ENCODE data around the gene CDC25A. TPM values are rescaled to one million over a fixed set of nuclear protein-coding genes. Genes with fewer than 3 reads are reported as not detected.
"Not testable (repeated sequence)": the region's sequence is repeated elsewhere in the genome, so short reads cannot be mapped to it uniquely, and the experiment has no call there.

CDC25A gene
- total RNA-seq, 1 donor, result 0.21 TPM

DNA sequence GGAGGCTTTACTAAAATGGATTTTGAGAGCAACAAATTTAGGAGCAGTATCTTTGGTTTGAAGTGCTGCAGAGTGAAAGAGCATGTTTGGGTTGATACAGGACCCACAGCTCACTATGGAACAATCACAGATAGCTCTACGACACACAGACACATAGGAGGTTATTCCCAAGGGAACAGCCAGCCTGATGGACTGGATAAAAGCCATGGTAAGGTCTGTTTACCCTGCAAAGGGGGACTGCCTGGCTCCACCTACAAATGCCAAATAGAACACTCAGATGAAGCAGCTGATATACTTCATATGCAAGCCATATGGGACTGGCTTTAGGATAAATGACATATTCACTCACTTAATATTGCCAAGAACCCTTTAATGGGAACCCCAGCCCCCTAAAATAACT, 75.4 kb downstream of the CDC25A start:
- Histone ChIP-seq H3K4me3 (ENCODE audit: low read length) (no peak overlapping the region), H3K4me1 (ENCODE audit: insufficient read depth, low read length) (peaks cover 14% of the 10 kb centered on the region), H3K9me3 (ENCODE audit: low read depth, low read length) (no peaks in the 10 kb centered on the region), H3K27me3 (ENCODE audit: insufficient read depth, low read length) (no peaks in the 10 kb centered on the region)

DNA sequence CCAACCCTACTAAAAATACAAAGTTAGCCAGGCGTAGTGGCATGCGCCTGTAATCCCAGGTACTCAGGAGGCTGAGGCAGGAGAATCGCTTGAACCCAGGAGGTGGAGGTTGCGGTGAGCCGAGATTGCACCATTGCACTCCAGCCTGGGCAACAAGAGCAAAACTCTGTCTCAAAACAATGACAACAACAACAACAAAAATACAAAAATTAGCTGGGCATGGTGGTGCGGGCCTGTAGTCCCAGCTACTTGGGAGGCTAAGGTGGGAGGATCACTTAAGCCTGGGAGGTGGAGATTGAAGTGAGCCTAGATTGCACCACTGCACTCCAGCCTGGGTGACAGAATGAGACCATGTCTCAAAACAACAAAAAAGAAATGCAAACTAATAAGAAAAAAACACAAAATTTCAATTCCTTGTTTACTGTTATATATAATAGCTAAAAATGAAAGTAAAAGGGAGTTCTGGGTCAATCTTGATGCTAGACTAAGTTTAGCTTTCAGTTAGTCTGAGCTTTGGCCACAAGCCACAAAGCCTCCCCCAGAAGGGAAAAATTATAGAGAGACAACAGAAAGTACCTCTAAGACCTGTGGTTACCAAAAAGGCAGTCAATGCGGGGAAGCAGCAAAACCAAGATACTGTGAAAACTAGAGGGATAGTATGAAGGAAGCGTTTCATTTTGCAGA, 76.0 kb downstream of the CDC25A start:
- not testable (repeated sequence) for H3K9me3 ChIP-seq (ENCODE audit: low read depth, low read length); H3K27me3 ChIP-seq (ENCODE audit: insufficient read depth, low read length); H3K4me3 ChIP-seq (ENCODE audit: low read length)
- peaks cover 14% of the 10 kb centered on the region for H3K4me1 ChIP-seq (ENCODE audit: insufficient read depth, low read length)

DNA sequence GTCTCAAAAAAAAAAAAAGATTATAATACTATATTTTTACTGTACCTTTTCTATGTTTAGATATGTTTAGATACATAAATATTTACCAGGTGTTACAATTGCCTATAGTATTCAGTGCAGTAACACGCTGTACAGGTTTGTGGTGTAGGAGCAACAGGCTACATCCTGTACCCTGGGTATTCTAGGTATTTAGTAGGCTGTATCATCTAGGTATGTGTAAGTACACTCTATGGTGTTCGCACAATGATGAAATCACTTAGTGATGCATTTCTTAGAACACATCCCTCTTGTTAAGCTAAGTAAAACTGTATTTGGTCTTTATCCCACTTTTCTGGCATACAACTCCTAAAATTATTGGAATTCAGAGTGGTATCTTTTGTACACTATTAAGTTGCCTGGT, 77.8 kb downstream of the CDC25A start:
- Histone ChIP-seq H3K9me3 (ENCODE audit: low read depth, low read length) (no peaks in the 10 kb centered on the region), H3K4me3 (ENCODE audit: low read length) (no peak overlapping the region), H3K27me3 (ENCODE audit: insufficient read depth, low read length) (no peaks in the 10 kb centered on the region), H3K4me1 (ENCODE audit: insufficient read depth, low read length) (peaks cover 14% of the 10 kb centered on the region)

DNA sequence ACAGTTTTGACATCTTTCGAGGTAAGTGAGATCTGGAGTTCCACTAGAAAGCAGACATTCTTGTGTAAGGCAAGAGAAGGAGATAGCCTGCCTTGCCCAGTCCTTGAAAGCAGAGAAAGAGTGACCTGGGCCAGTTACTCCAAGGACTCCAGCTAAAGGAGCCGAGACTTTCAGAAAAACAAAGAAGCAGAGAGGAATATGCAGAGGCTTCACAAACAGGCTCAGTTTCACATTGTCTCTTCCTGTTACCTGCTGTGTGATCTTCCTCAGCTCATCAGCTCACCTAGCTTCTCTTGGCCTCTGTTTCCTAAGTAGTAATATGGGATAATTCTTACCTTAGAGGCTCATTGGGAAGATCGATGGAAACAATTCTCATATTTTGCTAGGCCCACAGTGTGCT, 81.0 kb downstream of the CDC25A start:
- Histone ChIP-seq H3K4me3 (ENCODE audit: low read length) (no peak overlapping the region), H3K9me3 (ENCODE audit: low read depth, low read length) (no peaks in the 10 kb centered on the region), H3K4me1 (ENCODE audit: insufficient read depth, low read length) (peaks cover 5% of the 10 kb centered on the region), H3K27me3 (ENCODE audit: insufficient read depth, low read length) (no peaks in the 10 kb centered on the region)

Other genes starting within 250 kb of the CDC25A start
- 17.9 TPM for gene MAP4, start 172.0 kb downstream of the CDC25A start, total RNA-seq
- not detected for gene CAMP, start 35.1 kb upstream of the CDC25A start, total RNA-seq
- gene ZNF589, start 52.7 kb upstream of the CDC25A start, total RNA-seq, result 10.6 TPM
- 5.4 TPM for gene NME6, start 113.0 kb upstream of the CDC25A start, total RNA-seq
- not detected for gene SPINK8, start 145.2 kb upstream of the CDC25A start, total RNA-seq
- not detected for gene FBXW12, start 183.8 kb upstream of the CDC25A start, total RNA-seq
- 0.63 TPM for gene PLXNB1, start 241.7 kb upstream of the CDC25A start, total RNA-seq